AG09319 (cell line): Measurements from ENCODE around the gene UBE2O.

ENCODE experiments used
- DNase-seq: peaks from one replicate; pipeline ENCODE4 v3.0.0-alpha.2; 2010; ENCODE audit warnings: low read depth; ENCODE audit errors: extremely low read depth
- TF ChIP-seq, protein P1 (sequence below): IDR thresholded peaks from 2 replicates; pipeline ENCODE4 v1.5.1; 2011; ENCODE audit warnings: low read depth, mild to moderate bottlenecking, inconsistent platforms, low read length, moderate library complexity

UBE2O gene

DNA sequence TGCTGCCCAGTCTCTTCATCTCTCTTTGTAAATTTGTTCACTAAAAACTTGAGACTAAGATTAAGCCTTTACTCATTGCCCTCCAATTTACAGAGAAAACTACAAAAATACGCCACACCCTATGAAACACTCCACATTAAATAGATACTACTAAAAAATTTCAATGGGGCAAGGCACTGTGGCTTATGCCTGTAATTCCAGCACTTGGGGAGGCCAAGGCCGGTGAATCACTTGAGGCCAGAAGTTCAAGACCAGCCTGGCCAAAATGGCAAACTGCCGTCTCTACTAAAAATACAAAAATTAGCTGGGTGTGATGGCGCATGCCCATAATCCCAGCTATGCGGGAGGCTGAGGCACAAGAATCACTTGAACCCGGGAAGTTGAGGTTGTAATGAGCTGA lies 3.8 kb downstream of the UBE2O start:
- TF ChIP-seq, protein P1, sequence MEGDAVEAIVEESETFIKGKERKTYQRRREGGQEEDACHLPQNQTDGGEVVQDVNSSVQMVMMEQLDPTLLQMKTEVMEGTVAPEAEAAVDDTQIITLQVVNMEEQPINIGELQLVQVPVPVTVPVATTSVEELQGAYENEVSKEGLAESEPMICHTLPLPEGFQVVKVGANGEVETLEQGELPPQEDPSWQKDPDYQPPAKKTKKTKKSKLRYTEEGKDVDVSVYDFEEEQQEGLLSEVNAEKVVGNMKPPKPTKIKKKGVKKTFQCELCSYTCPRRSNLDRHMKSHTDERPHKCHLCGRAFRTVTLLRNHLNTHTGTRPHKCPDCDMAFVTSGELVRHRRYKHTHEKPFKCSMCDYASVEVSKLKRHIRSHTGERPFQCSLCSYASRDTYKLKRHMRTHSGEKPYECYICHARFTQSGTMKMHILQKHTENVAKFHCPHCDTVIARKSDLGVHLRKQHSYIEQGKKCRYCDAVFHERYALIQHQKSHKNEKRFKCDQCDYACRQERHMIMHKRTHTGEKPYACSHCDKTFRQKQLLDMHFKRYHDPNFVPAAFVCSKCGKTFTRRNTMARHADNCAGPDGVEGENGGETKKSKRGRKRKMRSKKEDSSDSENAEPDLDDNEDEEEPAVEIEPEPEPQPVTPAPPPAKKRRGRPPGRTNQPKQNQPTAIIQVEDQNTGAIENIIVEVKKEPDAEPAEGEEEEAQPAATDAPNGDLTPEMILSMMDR, result no peak
- DNase-seq, result no peak

DNA sequence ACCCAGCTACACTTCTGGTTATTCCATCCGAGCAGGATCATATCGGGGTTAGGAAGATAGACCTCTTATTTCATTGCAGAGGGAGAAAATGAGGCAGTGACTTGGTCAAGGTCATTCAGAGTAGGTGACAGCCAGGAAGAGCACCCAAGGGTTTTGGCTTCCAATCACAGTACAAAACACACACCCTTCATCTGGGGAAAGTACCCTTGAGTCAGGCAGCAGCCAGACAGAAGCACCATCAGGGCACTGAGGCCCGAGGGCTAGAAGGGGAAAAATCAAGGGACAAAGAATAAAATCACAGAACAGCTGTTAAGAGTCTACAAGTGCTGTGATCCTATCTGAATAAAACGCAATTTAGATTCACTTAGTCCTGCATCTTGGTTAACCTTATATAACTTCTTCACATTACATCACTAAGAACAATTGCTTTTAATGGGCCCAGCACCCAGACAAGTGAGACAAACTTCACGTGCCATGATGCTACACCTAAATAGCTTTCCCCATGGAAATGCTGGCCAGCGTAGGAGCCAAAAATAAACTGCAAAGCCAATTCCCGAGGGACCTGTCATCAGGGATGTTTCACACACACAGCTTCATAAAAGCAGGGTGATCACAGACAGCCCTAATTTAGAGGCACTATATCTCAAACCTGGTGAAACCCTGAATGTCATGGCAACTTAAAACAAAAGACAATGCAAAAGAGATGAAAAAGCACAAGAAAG lies 4.9 kb downstream of the UBE2O start:
- TF ChIP-seq, protein P1, result no peak
- DNase-seq, result no peak

DNA sequence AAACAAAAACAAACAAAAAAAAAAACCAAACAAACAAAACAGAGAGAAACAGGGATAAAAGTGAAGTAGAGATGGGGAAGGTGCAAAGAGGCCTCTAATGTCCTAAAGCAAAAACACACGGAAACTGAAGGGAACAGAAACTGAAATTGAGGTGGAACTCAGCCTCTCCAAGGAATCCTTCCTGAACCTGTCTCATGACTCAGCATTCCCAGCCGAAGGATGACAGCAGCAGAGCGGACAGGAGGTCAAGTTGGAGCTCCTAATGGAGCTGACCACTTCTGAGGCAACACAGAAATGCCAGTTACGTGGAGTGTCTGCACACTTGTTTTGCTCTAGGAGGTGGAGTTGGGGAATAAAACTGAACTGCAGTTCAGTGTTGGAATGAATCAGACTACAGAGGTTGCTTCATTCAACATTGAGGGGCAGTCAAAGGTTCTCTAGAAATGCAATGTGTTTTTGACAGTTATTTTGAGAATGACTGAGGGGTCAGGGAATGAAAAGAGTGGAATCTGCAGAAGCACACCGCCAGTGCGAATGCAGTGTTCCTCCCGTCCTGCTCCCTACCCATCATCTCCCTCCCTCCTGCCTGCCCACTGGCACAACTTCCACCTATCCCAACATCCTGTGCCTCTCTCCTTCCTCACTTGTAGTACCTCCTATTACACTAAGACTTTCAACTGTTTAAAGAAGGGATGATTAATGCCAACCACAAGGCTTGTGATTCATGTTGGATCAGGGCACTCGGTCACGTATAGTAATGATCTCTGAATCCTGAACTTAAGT lies 6.3 kb downstream of the UBE2O start:
- TF ChIP-seq, protein P1, result no peak
- DNase-seq, result no peak

DNA sequence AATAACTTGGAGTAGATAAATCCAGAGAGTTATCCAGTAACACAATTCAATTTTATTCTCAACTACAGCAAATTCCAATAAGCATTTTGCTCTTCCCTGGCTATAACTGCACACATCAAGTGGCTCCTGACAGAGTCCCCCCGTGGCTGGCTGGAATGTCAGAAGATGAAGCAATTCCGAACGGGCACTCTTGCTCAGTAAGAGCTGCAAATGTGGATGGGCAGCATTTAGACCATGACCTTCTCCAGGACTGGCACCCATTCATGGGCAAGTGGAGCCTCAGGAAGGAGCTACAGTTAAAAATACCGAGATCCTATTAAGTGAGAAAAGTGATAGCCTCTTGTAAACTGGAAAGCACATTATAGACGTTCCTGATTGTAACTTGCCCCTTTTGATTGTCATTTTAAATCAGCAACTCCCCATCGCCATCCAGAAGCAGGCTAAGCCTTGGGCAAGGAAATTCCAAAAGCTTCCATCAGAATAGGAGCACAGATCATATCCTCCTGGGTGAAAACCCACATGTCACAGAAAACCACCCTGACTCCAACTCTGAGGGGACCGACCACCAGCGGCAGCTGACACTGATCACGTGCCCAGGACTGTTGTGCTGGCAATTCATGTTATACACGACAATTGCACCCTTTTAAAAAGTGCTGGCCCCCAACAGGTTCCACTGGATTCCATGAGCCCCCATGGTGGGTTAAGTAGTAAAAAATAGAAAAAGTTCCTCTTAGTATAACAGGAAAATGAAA lies 7.1 kb downstream of the UBE2O start:
- TF ChIP-seq, protein P1, result no peak

DNA sequence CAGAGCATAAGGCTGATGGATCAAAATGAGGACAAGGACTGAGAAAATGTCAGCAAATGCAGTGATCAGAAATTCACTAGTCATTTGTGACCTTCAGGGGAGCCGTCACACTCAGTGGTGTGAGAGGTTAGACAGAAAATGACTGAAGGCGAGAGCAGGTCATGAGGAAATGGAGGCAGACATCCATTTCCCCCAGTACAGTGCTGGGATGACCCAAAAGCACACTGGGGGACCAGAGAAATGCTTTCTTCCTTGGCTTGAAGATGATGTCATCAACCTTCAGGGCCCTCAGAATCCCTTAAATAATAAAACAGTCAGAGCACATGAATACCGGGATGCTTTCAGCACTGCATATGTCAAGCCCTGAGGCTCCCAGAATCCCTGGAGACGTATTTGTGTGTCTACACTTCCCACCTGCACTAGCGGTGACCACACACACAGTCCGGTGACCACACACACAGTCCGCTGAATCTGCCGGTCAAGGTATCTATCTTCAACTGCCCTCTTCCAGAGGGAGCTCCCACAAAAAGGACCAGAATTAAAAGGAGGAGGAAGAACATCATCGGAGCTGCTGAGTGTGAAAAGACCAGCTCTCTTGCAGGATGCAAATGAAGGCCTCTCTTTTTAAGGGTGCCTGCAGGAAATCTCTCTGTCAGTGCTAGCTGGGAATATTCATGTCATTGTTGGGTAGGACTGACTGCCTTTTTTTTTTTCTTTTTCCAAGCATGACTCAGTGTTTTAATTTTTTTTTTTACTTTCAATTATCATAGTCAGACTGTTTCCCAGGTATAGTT lies 8.2 kb downstream of the UBE2O start:
- DNase-seq, result no peak
- TF ChIP-seq, protein P1, result no peak

More for the DNA sequence above, 7.1 kb downstream of the UBE2O start:
- no peak for DNase-seq

DNA sequence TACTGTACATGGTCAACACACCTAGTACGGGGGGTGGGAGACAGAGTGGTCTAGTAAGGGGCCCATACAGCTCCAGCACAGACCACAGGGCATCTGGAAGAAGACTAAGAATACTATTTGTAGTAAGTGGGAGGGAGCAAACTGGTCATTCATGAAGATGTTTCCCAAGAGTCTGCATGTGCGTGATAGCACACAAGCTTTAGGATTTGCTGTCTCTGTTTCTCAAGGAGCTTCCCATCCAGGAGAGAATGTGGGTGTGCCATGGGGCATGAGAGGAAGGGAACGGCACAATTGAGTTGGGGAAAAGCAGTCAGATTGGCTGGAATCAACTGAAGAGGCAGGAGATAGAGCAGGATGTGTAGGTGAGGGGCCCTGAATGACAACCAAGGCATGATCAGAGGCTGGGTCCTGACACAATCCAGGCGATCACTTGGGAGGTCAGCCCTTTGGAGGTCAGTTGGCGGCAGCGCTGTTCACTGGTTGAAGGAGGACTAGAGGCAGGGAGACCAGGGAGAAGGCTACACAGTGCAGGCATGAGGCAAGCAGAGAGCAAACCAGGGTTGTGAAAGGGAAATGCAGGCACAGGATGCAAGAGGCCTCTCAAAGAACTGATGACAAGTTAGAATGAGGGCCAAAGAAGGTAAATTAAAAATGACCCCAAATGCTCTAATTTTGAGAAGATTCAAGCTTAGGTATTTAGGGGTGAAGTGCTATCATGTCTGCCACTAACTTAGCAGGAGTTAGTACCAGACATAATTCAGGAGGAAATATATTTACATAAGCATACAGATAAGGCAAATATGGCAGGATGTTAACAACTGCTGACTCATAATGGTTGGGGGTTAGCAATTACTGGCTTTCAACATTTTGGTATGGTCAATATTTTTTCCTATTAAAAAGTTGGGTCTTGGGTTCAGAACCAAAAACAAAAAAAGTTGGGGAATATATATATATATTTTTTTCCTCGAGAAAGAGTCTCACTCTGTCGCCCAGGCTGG lies 10.3 kb downstream of the UBE2O start:
- DNase-seq, result no peak
- TF ChIP-seq, protein P1, result no peak
